RPMI7951 (cell line): Measurements from ENCODE around the gene PTH1R. TPM values are rescaled to one million over a fixed set of nuclear protein-coding genes. Genes with fewer than 3 reads are reported as not detected.

Experiments used
- DNase-seq: peaks from one replicate; pipeline ENCODE4 v3.0.0-alpha.2; 2012; ENCODE audit warnings: low read depth
- total RNA-seq: library from RNA; depleted of rRNA; stranded (reverse); fragments of >200 nt; shearing (Covaris generic); gene quantifications from 2 replicates; pipeline ENCODE4 v1.2.3, GENCODE V29; 2014; rRNA removed

PTH1R gene
- total RNA-seq: not detected in 2 replicates

DNA sequence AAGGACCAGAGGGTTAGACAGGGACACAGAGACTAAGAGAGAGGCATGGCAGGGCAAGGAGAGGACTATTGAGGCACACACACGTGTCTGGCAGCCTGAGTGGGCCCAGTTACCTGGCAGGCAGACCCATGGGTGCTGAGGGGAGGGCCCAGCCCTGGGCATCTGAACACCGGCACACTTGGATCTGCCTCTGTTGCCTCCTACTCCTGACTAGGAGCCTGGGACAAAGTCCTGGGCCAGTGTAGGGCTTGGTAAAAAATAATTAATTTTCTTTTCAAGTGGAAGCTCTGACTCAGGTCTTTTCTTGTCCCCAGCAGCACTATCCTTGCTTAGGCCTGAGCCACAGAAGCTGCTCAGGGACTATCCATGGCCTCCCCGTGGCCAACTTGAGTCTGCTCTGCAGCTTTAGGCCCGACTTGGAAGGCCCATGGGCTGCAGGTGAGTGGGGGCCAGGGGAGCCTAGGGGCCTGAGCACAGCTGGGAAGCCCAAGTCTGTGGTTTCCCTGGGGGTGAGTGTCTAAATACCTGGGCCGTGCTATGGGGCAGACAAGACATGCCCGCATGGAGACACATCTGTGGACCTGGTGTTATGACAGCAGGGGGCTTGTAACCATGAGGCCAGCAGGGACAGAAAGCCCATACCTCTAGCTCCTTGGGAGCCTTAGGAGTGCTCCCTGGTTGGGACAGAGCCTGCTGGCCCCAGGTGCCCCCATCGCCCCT is at the start of gene PTH1R:
TSS of gene PTH1R (plus strand) at position 316 of the 720 bp plus-strand sequence. CDS start 5,839 bp downstream, outside the sequence.
- no peak for DNase-seq

DNA sequence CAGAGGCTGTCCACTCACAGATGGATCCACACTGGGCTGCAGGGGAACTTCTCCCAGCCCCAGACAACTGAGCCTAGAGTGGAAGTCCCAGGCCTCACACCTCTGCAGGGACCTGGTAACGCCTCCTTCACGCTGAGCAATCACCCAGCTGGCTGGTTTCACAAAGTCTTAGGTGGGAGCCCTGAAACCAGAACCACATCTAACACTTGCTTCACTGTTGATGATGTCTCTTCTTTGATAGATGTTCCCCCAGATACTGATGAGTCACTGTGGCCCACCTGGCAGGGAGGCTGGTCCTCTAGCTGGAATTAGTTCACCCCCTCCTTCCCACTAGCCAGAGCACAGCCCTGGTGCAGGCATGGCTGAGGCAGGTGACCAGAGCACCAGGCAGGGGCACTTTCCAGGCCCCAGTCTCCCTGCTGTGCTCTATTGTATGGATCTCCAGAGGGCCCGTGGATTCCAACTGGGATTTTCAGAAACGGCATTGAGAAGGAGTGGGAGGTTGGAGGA is 47.8 kb upstream of the PTH1R start:
- DNase-seq: no peak

DNA sequence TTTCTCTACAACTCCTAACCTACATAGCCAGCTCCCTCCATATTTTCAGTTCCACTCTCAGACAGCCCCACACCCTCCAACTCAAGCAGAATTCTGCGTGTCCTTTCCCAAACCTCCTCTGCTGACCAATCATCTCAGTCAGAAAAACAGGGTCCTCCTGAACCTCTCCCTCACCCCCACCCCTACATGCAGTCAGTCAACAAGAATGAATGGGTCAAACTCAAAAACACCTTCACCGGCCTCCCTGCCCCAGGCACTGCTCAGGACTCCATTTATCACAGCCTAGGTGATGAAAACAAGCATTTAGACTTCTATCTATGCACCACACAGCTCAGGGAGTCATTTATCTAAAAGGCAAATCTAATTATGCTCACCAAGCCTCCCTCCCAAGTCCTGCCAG is 46.7 kb upstream of the PTH1R start:
- no peak for DNase-seq

DNA sequence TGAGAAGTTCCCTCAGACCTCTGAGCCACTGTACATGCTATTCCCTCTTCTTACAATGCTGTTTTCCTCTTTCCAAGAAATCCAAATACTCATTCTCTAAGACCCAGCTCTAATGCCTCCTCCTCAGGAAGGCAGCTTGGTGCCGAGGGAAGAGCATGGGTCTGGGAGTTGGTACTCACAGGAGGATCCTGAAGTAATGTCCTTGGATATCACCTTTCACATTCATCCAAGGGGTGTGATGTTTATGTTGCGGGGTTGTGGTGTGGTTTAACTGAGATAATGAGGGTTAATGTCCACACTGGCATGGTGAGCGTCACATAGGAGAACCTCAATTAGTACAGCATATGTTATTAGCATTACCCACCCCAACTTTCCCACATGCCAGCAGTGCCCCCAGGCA is 46.2 kb upstream of the PTH1R start:
- DNase-seq: no peak

DNA sequence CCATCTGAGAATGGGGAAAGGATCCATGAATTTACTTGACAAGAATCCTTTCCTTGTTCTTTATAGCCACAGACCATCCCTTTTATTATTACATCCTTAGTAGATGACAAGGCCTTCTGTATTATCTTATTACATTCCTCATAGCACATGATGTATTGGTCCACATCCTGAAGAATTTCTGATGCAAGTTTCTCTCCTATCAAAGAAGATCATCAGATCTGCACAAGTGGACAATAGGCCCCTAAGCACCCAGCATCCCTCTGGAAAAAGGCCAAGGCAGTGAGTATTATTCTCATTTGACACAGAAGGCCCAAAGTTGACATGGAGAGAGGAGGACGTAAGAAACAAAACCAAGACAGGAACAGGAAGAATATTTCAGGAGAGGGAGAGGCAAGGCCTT is 45.7 kb upstream of the PTH1R start:
- DNase-seq: no peak

DNA sequence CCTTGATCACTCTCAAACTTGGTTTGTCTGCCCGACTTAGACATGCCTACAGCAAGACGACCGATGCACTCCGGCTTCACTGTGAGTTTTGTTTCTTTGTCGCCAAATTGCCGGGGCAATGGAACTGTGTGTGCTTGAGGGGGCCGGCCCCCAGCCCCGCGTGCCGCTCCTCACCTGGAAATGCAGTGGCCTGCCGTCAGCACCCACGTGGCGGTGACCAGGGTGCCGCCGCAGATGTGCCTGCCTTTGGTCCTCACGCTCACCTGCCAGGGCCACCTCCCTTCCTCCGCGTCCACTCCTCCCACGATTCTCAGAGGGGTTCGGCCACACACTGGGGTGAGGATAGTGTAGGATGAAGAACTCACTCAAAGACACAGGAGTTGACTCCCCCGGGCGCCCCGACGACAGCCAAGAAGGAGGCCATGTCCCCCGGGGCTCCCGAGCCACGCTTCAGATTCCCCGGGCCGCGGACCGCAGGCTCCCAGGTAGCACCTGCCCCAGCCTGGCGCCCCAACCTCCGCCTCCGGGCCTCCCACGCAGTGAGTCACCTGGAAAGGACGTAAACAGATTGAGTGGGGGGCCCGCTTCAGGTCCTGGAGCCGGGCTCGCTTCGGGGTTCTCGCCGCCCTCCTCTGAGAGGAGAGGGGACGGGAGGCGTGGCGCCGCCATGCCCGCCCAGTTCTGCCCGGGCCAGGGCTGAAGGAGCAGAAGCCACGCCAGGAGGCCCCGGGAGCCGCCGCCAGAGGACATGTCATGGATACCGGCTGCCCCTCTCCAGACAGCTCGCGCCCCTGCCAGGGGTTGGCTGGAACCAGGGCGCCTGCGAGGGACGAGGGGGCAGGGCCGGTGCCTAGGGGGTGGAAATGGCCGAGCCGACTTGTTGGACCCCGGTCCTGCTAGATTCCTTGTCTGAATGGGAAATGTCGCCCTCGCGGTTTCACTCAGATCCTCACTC is 43.9 kb upstream of the PTH1R start:
- DNase-seq: no peak

DNA sequence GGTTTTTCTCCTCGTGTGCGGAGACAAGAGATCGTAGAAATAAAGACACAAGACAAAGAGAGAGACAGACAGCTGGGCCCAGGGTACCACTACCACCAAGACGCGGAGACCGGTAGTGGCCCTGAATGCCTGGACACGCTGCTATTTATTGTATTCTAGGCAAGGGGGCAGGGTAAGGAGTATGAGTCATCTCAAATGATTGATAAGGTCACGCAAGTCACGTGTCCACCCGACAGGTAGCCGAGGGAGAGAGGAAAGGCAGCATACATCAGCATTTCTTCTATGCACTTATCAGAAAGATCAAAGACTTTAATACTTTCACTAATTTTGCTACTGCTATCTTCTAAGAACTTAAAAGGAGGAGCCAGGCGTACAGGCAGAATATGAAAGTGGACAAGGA is 42.5 kb upstream of the PTH1R start:
- no peak for DNase-seq

DNA sequence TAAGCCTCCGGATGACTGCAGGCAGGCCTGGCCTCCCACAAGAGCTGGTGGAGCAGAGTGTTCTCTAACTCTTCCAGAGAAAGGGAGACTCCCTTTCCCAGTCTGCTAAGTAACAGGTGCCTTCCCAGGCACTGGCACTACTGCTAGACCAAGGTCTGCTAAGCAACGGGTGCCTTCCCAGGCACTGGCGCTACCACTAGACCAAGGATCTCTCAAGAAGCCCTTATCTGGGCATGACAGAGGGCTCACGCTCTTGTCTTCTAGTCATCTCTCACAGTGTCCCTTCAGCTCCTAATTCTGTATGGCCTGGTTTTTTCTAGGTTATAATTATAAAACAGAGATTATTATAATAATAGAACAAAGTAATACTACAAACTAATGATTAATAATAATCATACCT is 42.0 kb upstream of the PTH1R start:
- no peak for DNase-seq

DNA sequence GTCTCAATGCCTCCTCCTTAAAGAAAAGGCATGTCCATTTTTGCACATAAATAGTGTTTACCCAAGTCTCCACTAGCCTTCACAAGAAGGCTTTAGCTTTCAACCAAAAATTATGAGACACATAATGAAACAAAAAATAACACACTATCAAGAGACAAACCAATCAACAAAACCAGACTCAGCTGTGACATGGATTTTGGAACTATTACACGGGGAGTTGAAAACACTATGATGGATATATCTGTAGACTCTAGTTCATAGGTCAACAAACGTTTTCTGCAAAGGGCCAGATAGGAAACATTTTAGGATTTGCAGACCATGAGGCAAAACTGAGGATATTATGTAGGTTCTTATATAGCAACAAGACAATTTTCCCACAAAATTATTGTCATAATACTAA is 39.2 kb upstream of the PTH1R start:
- DNase-seq: no peak

DNA sequence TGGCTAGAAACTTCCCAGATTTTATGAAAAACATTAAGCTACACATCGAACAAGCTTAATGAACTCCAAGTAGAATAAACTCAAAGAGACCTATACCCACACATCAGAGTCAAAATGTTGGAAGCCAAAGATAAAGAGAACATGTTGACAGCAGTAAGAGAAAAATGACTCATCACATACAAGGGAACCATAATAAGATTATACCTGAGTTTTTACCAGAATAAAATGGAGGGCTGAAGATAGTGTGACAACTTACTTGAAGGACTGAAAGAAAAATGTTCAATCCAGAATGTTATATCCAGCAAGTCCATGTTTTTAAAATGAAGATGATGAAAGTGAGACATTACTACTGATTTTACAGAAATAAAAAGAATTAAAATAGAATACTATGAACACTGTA is 37.0 kb upstream of the PTH1R start:
- DNase-seq: no peak

DNA sequence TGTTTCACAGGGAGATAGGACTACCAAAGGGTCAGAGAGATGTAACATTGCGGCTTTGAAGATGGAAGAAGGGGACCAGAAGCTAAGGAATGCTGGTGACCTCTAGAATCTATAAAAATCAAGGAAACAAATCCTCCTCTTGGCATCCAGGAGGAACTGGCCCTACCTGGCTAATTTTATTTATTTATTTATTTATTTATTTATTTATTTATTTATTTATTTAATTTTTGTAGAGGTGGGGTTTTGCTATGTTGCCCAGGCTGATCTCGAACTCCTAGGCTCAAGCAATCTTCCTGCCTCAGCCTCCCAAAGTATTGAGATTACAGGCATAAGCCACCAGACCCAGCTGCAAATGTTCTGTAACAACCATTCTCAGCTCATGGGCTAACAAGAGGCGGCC is 34.0 kb upstream of the PTH1R start:
- DNase-seq: no peak

DNA sequence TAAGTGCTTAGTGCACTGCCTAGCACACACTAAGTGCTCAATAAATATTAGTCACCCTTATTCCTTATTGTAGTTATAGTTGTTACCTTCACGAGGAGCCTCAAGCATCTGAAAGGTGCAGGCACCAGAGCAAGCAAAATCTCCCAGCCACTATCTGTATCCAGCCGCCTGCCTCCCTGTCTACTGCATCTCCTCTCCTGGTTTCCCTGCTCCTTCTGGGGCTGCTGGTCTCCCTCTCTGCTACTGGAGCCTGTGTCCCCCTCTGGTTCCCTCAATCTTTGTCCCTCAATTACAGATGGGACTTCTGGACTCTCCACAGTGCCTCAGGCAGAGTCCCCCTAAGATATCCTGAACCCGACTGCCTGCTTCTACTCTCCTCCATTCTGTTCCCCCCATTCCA is 33.1 kb upstream of the PTH1R start:
- no peak for DNase-seq

DNA sequence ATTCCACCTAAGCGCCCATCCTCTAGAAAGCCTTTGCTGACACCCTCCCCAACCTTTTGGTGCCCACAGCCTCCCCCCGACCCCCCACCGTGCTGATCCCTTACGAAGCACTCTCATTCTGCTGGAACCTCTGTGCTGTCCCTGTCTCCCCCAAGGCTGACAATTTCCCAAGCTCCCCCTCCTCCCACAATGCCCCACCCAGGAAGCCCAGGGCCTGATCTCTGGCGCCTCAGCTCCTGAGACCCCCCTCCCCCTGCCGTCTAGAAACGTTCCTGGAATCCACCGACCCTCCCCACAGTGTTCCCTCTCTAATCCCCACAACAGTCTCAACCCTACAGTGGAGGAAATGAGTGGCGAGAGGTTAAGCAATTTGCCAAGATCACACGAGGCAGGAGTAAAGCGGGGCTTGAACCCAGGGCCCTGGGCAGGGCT is 32.6 kb upstream of the PTH1R start:
- no peak for DNase-seq

DNA sequence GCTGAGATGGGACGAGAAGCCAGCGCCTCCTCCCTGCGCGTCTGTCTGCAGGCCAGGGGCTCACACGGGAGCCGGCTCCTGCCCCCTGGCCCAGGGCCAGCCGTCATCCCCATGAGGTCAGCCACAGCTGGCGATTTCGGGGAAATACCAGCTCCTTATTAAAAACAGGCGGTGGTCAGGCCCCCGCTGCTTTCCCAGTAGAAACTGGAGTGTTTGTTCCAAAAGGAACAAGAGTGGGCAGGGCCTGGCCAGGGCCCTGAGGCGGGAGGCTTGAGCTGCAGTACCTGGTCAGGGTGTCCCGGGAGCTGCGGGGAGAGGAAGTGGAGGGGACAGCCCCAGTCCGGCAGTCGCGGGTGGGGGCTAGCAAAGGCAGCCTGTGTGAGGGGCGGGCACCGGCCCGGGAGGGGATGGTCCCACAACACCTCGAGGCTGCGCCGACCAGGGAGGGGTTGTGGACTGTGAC is 32.1 kb upstream of the PTH1R start:
- DNase-seq: peak; percentile 89

DNA sequence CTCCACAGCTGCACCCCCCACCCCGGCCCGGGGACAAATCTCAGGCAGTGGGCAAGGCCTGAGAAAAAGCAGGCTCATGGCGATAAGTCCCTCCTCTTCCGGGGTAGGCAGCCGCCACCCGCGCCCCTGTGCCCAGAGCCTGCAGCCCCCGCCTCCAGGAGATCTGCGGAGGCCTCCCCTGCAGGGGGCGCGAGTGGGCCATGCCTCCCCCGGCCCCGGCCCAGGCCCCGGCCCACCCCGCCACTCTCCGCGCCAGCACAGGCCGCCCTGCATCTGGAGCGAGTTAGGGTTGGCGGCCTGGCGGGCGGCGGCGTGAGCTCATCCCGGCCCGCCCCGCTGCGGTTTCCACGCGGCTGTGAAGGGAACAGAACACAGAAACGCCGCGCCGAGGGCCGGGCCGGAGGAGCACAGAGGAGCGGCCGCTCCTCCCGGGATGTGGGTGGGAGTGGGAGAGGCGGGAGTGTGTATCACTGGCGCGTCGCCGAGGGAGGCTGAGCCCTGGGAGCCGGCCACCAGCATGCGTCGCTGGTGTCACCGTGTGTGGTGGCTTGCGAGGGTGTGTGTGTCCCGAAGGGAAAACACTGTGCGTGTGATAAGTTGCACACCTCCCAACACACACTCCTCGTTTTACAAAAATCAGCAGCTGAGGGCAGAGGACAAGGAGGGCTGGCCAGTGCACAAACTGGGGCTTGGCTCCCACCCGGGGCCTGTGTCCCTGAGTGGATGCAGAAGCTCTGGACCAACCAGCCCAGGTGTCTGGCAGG is 31.5 kb upstream of the PTH1R start:
- DNase-seq: peak; percentile 81

DNA sequence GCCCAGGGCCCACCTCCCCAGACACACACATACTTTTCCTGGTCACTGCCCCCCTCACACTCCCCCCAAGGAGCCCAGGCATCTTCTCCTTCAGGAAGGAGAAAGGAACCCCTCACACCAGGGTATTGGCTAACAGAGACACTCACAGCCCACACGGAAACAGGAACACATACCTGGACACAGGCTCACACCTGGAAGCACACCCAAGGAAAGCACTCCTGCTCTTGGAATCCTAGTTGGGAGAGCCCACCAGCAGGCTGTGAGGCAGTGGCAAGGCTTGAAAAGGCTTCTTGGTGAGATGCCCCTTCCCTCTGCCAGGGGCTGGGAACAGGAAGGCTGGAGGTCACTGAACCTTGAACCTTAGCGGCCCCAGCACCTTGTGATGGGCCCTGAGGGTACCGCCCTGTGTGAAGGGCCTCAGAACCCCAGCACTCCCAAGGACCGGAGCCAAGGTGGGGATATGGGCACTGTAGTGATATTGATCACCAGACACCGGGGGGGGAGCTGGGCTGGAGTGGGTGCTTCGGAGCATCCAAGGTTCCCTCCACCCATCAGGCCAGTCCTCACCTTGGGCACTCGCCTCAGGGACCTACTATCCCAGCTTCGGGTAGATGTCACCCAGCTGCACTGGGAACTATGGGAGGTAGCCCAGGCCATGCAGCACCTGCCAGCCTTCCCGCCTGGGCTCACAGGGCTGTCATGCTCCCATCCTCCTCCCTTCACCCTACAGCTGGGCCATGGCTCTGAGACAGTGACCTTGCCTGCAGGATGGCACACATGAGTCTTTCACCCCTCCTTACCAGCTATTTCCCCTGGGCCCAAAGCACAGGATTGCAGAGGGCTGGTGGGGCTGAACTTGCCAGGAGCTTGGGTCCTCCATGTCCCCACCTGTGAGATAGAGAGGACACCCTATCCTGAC is 30.6 kb upstream of the PTH1R start:
- no peak for DNase-seq

DNA sequence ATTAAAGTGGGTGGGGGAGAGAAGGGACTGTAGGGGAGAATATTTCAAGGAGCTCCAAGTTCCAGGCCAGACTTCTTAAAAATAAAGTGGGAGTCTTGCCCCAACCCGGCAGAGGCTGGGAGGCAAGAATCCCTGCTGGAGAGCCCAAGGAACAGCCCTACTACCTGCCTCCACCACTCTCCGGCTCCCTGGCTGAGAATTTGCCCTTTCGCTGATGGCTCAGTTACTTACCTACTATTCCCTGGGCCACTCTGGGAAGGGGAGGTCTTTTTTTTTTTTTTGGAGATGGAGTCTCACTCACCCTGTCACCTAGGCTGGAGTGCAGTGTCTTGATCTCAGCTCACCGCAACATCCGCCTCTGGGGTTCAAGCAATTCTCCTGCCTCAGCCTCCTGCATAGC is 29.8 kb upstream of the PTH1R start:
- DNase-seq: no peak

DNA sequence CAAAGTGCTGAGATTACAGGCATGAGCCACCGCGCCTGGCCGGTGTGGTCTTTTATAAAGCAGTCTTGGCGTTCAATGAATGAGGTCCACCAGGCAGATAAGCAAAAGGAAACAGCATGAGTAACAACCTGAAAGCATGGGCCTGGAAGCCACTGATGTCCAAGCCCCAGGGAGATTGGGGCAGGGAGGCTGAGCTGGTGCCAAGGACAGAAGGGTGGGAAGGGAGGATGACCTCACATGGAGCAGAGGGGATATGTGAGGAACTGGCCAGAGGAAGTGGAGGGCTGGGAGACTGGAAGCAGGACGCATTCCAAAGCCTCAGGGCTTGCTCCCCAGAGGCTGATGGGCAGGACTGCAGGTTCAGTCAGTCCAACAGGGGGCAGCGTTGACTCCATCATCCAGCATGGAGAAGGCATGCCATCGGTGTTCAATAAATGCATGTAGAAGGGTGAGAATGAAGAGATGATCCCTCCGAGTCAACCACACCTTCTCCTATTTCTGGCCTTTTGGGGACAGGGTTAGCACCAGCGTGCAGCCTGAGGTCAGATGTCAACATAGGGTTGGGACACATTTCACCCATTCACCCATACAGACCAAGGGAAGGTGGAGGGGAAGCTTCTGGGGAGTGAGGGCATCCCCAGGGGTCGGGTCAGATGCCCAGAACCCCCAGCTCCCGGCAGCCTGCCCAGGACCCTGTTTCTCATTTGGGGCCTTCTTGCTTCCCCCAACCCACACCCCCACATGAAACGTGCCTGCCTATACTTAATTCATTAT is 29.1 kb upstream of the PTH1R start:
- peak; percentile 74 for DNase-seq

DNA sequence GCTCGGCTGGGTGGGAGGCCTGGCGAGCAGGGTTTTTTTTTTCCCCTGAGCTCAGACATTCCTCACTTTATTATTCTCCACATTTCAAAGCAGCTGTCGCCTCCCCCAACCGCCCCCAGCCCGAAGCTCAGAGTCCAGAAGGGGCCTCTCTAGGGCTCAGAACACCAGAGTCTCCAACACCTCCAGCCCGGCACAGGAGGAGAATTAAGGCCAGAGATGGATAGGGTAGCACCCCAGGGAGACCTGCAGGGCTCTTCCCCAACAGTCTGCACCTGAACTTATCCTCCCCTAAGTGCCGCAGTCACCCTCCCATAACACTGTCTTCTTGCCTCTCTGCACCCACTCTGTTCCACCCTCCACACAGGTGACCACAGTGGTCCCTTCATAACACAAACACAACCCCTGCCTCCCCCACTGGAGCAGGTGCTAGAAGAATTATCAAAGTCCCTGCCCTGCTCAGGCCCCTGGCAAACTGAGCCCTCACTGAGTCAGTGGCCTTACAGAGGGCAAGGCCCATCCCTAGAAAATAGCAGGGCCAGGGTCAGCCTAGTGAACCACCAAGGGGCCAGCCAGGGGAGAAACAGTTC is 28.4 kb upstream of the PTH1R start:
- no peak for DNase-seq
